T-helper 1 cell treated with Interleukin-12 subunit alpha and Interleukin-12 subunit beta and Interleukin-4 antibody, amounts not matched to agents 30 μg/mL and 1 μg/mL, for 36 hours (primary cell): ENCODE data around the gene MAOA.
"Not testable (repeated sequence)": the region's sequence is repeated elsewhere in the genome, so short reads cannot be mapped to it uniquely, and the experiment has no call there.

Experiments
- H3K27ac Mint-ChIP-seq: one replicate; pipeline ENCODE4 v1.8.0; 2021; ENCODE audit warnings: mild to moderate bottlenecking, mixed read lengths
- H3K27me3 Mint-ChIP-seq: one replicate; pipeline ENCODE4 v1.8.0; 2021; ENCODE audit warnings: low read depth, mixed read lengths
- H3K36me3 Mint-ChIP-seq: one replicate; pipeline ENCODE4 v1.8.0; 2021; ENCODE audit warnings: low read depth, mixed read lengths
- H3K4me1 Mint-ChIP-seq: one replicate; pipeline ENCODE4 v1.8.0; 2021; ENCODE audit warnings: low read depth, mixed read lengths
- H3K4me3 Mint-ChIP-seq: one replicate; pipeline ENCODE4 v1.8.0; 2021; ENCODE audit warnings: mild to moderate bottlenecking, moderate library complexity, mixed read lengths
- H3K9me3 Mint-ChIP-seq: one replicate; pipeline ENCODE4 v1.8.0; 2021; ENCODE audit warnings: mixed read lengths

The MAOA gene

GRCh38 chrX:43656005-43656494 is at the start of gene MAOA:
Gene MAOA (plus strand): TSS chrX:43656299. CDS start chrX:43656342, 43 bp downstream.
- H3K4me3 Mint-ChIP-seq: peak within 1 kb of the TSS; percentile 73
- H3K27ac Mint-ChIP-seq: no peak within 1 kb of the TSS
- H3K36me3 Mint-ChIP-seq: no peaks in the 10 kb centered on the region

GRCh38 chrX:43612400-43612799 is 43.7 kb upstream of the MAOA start:
- Mint-ChIP-seq H3K36me3 (no peaks in the 10 kb centered on the region), H3K9me3 (no peaks in the 10 kb centered on the region), H3K27me3 (no peaks in the 10 kb centered on the region), H3K27ac (no peak overlapping the region), H3K4me1 (no peaks in the 10 kb centered on the region), H3K4me3 (no peak overlapping the region)

More at GRCh38 chrX:43656005-43656494, at the start of gene MAOA:
- Mint-ChIP-seq H3K9me3 (no peaks in the 10 kb centered on the region), H3K4me1 (peaks cover 3% of the 10 kb centered on the region), H3K27me3 (peaks cover 22% of the 10 kb centered on the region)

- H3K4me3 Mint-ChIP-seq: no peak overlapping the region
- no peaks in the 10 kb centered on the region for H3K36me3 Mint-ChIP-seq
- H3K9me3 Mint-ChIP-seq: no peaks in the 10 kb centered on the region
- no peaks in the 10 kb centered on the region for H3K27me3 Mint-ChIP-seq
- H3K4me1 Mint-ChIP-seq: no peaks in the 10 kb centered on the region
- H3K27ac Mint-ChIP-seq: no peak overlapping the region
These were observed 40.4 kb upstream of the MAOA start for GRCh38 chrX:43615660-43616059.

- Mint-ChIP-seq H3K36me3 (no peaks in the 10 kb centered on the region), H3K4me1 (no peaks in the 10 kb centered on the region), H3K4me3 (no peak overlapping the region), H3K9me3 (no peaks in the 10 kb centered on the region), H3K27ac (no peak overlapping the region), H3K27me3 (no peaks in the 10 kb centered on the region)
These were observed 37.5 kb upstream of the MAOA start for GRCh38 chrX:43618366-43619205.

- H3K4me3 Mint-ChIP-seq, H3K27ac Mint-ChIP-seq, H3K27me3 Mint-ChIP-seq: not testable (repeated sequence)
These were observed 36.2 kb upstream of the MAOA start for GRCh38 chrX:43619861-43620260.

GRCh38 chrX:43627147-43627546 is 29.0 kb upstream of the MAOA start:
- no peaks in the 10 kb centered on the region for H3K36me3 Mint-ChIP-seq
- no peak overlapping the region for H3K27ac Mint-ChIP-seq
- no peaks in the 10 kb centered on the region for H3K4me1 Mint-ChIP-seq
- no peak overlapping the region for H3K4me3 Mint-ChIP-seq
- H3K9me3 Mint-ChIP-seq: no peaks in the 10 kb centered on the region
- no peaks in the 10 kb centered on the region for H3K27me3 Mint-ChIP-seq

More at GRCh38 chrX:43619861-43620260, 36.2 kb upstream of the MAOA start:
- H3K4me1 Mint-ChIP-seq, H3K9me3 Mint-ChIP-seq, H3K36me3 Mint-ChIP-seq: not testable (repeated sequence)

GRCh38 chrX:43627669-43628068 is 28.4 kb upstream of the MAOA start:
- no peak overlapping the region for H3K4me3 Mint-ChIP-seq
- no peaks in the 10 kb centered on the region for H3K27me3 Mint-ChIP-seq
- H3K36me3 Mint-ChIP-seq: no peaks in the 10 kb centered on the region
- H3K4me1 Mint-ChIP-seq: no peaks in the 10 kb centered on the region
- H3K27ac Mint-ChIP-seq: no peak overlapping the region
- no peaks in the 10 kb centered on the region for H3K9me3 Mint-ChIP-seq

- no peaks in the 10 kb centered on the region for H3K9me3 Mint-ChIP-seq
- H3K27me3 Mint-ChIP-seq: no peaks in the 10 kb centered on the region
- H3K27ac Mint-ChIP-seq: no peak overlapping the region
- no peak overlapping the region for H3K4me3 Mint-ChIP-seq
- H3K36me3 Mint-ChIP-seq: no peaks in the 10 kb centered on the region
- no peaks in the 10 kb centered on the region for H3K4me1 Mint-ChIP-seq
These were observed 26.9 kb upstream of the MAOA start for GRCh38 chrX:43629229-43629628.

GRCh38 chrX:43631841-43632240 is 24.3 kb upstream of the MAOA start:
- Mint-ChIP-seq H3K9me3 (no peaks in the 10 kb centered on the region), H3K4me1 (no peaks in the 10 kb centered on the region), H3K27ac (no peak overlapping the region), H3K4me3 (no peak overlapping the region), H3K36me3 (no peaks in the 10 kb centered on the region), H3K27me3 (no peaks in the 10 kb centered on the region)

GRCh38 chrX:43633081-43633480 is 23.0 kb upstream of the MAOA start:
- Mint-ChIP-seq H3K4me1 (no peaks in the 10 kb centered on the region), H3K4me3 (no peak overlapping the region), H3K36me3 (no peaks in the 10 kb centered on the region), H3K27me3 (no peaks in the 10 kb centered on the region), H3K9me3 (no peaks in the 10 kb centered on the region), H3K27ac (no peak overlapping the region)

- no peak overlapping the region for H3K4me3 Mint-ChIP-seq
- no peaks in the 10 kb centered on the region for H3K4me1 Mint-ChIP-seq
- H3K36me3 Mint-ChIP-seq: no peaks in the 10 kb centered on the region
- no peak overlapping the region for H3K27ac Mint-ChIP-seq
- no peaks in the 10 kb centered on the region for H3K9me3 Mint-ChIP-seq
- no peaks in the 10 kb centered on the region for H3K27me3 Mint-ChIP-seq
These were observed 22.3 kb upstream of the MAOA start for GRCh38 chrX:43633757-43634156.

- Mint-ChIP-seq H3K36me3 (no peaks in the 10 kb centered on the region), H3K27me3 (no peaks in the 10 kb centered on the region), H3K27ac (no peak overlapping the region), H3K9me3 (no peaks in the 10 kb centered on the region), H3K4me1 (peaks cover 3% of the 10 kb centered on the region), H3K4me3 (no peak overlapping the region)
These were observed 15.6 kb upstream of the MAOA start for GRCh38 chrX:43640482-43640881.

- Mint-ChIP-seq H3K36me3 (no peaks in the 10 kb centered on the region), H3K4me1 (peaks cover 3% of the 10 kb centered on the region), H3K27me3 (no peaks in the 10 kb centered on the region), H3K4me3 (no peak overlapping the region), H3K27ac (no peak overlapping the region), H3K9me3 (no peaks in the 10 kb centered on the region)
These were observed 14.4 kb upstream of the MAOA start for GRCh38 chrX:43641691-43642090.

GRCh38 chrX:43643201-43643600 is 12.9 kb upstream of the MAOA start:
- Mint-ChIP-seq H3K9me3 (no peaks in the 10 kb centered on the region), H3K27me3 (no peaks in the 10 kb centered on the region), H3K36me3 (no peaks in the 10 kb centered on the region), H3K4me1 (peaks cover 3% of the 10 kb centered on the region), H3K4me3 (no peak overlapping the region), H3K27ac (no peak overlapping the region)

GRCh38 chrX:43643662-43644061 is 12.4 kb upstream of the MAOA start:
- Mint-ChIP-seq H3K9me3 (no peaks in the 10 kb centered on the region), H3K27ac (no peak overlapping the region), H3K4me1 (peaks cover 3% of the 10 kb centered on the region), H3K36me3 (no peaks in the 10 kb centered on the region), H3K4me3 (no peak overlapping the region), H3K27me3 (no peaks in the 10 kb centered on the region)
